GM18499 (cell line): ENCODE measurements around the gene PRKN.

Experiments
- ATAC-seq: cut with Tn5 transposase; IDR thresholded peaks from one replicate; pipeline ENCODE4 v1.9.1; 2021; ENCODE audit warnings: moderate number of reproducible peaks; ENCODE audit not compliant: insufficient read depth, unreplicated experiment

Gene PRKN

DNA sequence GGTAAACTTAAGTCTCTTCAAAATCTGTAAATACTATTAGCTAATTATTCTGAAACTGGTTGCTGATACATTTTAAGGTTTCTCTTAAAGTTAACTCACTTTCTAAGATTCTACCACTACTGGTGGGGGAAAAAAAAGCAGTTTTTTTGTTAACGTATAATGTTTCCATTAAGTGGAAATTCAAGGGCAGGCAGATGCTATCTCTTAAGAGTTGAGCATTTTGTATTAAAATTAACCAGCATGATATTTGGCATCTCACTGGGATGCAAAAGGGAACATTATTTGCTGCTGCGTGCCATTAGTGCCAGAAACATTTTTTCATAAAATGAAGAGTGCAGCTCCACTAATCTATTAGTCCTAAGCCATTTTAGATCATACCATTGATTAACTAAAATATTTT lies 246.2 kb downstream of the PRKN start:
- no peak for ATAC-seq

DNA sequence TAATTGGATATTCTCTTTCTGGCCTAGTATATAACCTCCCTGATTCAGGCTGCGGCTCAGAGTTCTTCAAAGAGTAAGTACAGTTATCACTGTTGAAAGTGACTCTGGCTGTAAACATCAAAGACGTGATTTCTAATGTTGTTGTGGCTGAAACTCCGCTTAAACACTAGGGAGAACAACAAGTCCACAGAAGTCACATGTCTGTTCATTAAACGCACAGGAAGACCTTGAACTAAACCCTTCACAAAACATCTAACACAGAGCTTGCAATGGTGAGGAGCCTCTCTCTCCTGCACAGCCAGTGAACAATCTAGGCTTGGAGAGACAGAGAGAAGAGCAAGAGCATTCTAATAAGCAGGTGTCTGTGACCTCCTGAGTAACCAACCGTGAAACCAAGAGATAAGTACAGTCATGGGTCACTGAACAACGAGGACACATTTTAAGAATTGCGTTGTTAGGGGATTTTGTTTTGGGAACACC lies 249.3 kb downstream of the PRKN start:
- ATAC-seq: no peak

DNA sequence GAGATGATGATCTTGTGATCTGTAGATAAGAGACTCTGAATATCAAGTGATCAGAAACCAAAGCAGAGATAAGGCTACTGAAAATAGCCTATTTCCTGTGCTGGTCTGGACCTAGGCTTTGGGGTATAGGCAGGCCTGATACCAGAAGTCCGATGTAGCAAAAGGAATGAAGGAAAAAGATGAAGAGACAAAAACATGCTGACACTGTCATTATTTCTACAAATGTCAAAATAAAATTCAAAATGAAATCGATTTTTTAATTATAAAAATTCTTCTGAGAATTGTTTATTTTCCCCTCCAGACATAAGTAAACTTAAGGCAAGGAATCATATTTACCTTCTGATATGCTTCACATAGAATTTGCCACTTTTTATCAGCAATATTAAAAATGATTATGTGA lies 252.8 kb downstream of the PRKN start:
- no peak for ATAC-seq

DNA sequence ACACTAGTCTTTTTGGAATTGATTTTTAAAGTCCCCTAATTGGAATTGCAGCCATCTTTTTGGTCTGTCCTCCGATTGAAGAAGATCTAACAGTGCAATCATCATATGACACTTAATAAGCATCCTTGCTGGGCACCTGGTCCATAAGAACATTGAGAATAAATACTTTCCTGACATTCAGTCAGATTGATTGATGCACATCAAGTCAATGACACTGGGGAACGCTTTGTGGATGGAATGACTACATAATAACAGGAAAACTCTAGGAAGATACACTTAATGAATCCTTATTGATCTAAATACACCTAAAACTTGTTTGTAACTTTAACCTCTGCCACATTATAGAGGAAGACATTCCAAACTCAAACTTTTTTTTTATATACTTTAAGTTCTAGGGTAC lies 255.7 kb downstream of the PRKN start:
- no peak for ATAC-seq

DNA sequence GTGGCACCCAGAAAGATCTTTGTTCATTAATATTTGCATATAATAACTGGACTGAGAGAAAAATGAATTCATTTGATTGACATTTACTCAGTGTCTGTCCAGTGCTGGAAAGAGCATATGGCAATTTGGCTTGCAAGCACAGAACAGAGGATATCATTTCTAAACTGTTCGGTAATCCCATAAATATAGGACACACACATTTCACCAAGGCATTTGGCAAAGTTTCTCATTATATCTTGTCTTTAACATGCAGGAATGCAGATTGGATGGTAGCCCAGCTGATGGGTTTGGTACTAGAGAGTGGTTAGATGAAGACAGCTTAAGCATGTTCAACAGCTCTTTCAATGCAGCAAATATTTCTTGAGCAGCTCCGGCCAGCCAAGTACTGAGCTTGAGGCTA lies 259.2 kb downstream of the PRKN start:
- no peak for ATAC-seq

DNA sequence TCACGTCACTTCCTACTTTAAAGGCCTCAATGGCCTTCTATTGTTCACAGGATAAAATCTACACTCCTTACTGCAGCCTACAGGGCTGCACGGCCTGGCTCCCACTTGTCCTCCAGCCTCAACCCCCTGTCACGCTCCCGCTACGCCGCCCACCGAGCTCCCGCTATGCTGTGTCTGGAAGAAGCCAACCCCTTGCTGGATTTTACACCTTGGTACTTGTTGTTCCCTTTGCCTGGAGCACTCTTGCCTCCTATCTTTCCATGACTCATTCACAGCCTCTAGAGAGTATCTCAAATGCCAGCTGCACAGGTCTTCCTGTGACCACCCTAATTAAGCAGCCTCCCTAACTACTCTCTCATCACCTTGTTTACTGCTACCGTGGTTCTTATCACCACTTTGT lies 259.9 kb downstream of the PRKN start:
- no peak for ATAC-seq

DNA sequence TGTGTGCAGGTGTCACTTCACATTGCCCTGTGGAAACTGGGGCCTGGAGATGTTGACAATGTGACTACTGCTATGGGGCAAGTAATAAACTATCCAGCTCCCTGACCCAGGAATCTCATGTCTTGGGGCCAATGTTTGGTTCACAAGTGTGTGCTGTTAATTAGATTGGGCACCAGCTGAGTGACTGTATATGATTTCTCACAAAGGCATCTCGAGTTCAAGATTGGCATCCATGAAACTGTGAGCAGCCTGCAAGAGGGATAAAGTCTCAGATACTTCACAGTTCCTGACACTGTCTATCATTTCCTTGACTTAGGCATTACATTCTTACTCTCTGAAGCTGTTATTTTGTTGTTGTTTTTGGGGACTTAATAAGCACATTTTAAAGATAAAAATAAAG lies 264.0 kb downstream of the PRKN start:
- no peak for ATAC-seq

DNA sequence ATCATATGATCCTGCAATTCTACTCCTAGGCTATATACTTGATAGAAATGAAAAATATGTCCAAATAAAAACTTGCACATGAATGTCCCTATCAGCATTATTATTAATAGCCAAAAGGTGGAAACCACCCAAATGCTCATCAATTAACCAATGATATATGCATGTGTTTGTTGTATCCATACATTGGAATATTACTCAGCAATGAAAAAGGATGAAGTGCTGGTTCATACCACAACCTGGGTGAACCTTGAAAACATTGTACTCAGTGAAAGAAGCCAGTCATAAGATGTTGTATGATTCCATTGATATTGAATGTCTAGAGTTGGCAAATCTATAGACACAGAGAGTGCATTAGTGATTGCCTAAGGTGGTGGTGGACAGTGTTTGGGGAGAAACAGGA lies 267.6 kb downstream of the PRKN start:
- ATAC-seq: no peak

DNA sequence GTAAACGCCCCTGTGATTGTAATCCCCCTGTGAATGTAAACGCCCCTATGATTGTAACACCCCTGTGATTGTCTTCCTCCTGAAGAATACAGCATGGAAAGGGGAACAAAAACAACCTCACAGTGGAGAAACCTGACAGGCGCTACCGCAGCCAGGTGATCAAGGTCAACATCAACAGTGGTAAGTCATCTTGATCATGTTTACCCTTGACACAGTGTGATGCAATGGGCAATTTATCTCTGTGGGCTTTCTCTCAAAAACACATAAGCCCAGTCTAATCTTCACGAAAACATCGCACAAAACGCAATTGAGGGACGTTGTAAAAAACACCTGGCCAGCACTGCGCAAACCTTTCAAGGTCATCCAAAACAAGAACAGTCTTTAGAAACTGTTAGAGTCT lies 277.2 kb downstream of the PRKN start:
- ATAC-seq: no peak

DNA sequence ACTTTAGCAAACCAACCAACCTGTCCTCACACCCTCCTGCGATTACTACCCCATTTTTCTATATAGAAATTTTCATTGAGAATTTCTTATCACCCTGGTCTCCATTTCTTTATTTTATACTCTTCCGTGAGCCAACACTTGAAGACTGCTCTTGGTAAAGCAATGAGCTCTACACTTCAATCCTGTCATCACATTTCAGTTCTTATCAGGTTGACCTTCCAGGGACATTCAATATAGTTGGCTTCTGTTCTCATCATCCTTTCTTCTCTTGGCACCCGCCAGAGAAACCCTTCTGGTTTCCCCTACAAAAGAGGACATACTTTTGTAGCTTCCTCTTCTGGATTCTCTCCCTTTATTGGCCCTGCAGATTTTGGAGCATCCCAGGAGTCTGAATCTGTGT lies 279.3 kb downstream of the PRKN start:
- ATAC-seq: no peak

DNA sequence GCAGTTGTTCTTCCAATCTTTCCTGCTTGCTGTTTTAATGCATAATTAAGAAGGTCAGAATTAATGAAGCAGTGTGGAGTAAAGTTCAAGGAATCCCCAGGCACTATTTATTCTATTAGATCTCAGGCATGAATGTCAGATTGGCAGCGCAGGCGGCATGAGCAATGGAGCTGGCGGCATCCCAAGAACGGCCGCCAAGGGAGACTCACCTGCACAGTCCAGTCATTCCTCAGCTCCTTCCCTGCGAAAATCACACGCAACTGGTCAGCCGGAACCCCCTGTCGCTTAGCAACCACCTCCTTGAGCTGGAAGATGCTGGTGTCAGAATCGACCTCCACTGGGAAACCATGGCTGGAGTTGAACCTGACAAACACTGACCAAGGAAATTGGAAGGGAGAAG lies 284.5 kb downstream of the PRKN start:
- ATAC-seq: no peak

DNA sequence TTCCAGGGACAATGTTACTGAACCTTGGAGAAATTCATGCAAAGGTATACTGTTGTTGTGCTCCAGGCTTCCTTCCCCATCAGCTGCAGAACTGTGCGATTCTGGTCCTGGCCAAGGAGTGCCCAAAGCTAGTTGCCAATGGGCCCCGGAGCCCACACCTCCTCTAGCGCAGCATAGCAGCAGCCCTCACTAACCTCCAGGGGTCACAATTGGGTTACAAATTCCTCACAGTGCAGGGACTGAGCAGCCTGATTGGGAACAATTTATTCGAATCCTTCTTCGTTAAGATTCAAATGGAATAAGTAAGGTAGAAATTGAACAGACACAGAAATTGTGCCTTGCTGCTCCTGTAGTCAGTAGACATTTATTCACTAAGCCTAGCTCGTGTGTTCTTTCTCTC lies 284.9 kb downstream of the PRKN start:
- ATAC-seq: no peak

DNA sequence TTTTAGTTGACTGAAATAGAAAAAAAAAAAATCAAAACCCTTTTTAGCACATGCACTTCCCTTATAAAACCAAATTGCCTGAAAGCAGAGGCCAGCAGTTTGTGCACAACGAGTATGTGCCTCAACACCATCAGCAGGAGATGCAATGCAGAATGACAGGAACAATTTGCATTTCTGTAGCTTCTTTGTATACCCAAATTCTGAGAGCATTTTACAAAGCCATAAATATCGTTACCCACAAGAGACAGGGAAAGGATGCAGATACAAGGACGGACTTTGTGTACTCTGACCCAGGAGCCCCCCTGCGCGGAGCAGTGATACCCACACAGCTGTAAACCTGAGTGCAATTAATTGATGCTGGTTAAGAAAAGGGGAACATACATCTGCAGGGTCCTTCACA lies 285.6 kb downstream of the PRKN start:
- ATAC-seq: no peak

DNA sequence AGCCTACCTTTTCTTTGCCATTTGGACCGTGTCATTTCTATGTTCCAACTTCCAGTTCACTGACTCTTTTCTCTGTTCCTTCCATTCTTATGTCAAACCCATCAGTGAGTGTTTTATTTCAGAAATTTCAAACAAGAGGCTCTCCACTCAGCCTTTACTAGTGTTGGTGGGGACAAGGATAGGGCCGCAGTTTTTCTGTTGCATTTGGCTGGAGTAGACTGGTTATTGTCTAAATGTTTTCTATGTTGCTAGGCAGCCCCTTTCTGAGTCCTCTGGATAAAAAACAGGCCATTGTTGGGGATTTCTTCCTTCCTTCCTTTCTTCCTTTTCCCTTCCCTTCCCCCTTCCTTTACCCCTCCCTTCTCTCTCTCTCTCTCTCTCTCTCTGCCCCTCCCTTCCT lies 288.6 kb downstream of the PRKN start:
- ATAC-seq: no peak

DNA sequence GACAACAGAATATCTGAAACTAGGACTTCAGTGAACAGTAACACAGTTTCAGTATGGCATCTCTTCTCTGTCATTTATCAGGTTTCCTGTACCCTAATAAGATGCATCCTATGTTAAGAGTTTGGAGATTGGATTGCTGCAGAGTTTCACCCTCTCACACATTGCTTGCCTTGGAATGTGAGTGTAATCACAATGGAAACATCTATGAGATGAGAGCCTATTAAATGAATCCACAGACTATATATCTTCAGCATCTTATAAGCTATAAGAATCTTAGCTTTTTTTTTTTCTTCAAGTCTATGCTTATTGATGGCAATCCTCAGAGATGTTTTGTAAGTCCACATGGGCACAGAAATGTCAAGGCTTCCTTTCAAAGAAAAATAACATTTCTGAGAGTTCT lies 292.5 kb downstream of the PRKN start:
- ATAC-seq: no peak

DNA sequence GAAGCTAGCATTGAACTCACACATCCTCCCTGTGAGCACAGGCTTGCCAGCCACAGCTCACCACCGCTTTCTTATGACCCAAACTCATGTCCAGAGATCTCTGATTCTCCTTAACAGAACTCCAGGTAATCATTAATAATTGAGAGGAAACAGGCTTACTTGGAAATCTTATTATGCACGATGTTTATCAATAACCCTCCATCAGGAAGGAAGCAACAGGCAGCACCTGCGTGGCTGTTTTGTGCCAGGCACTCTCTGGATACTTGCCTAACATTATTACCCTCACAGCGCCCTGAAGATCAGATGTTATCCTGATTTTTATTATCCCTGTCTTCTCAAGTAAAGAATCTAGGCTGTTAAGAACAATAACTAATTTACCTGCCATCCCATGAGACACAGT lies 306.6 kb downstream of the PRKN start:
- no peak for ATAC-seq

DNA sequence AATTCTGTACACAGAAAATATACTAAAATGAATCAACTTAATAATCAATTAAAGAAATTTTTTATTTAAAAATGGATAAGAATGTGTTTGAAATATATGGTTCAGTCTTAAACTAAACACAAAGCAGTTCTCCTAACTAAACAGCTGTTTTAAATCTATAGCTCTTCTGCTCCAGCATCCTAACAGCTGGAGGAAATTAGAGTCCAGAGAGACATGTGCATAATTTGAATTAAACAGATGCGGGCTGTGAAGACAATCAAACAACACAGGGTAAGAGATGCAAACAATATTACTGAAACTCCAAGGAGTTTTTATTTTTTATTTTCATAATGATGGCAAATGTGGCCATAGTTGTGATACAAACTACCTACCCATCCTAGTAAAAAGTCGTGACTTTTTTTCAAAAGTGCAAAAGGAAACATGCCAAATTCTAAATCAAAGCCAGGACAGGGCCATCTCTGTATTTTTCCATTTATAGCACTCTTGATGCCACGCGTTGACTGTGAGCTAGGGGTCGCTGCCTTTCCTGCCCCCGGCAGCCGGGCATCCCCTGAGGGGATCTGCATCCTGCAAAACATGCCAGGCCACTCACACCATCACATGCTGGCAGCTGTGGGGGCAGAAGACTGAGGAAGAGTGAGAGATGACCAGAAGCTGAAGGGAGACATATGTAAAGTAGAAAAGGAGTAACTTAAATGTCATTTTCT lies 310.6 kb downstream of the PRKN start:
- ATAC-seq: no peak

DNA sequence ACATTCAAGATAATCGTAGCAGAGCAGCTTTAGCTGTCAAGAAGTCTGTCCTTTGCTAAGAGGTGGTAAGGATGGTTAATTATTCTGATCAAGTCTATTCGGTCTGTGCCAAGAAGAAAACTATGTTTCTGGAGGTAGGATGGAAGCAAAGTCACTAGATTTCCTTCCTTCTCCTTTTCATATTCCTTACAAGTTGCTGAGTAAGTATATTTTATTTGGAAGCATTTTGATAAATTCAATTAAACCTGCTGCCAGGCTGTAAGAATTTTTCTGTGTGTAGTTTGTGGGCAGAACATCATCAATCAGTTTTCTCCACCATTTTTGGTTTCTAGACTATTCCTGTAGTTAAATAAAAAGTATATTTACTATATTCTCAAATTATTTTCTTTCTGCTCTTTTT lies 311.3 kb downstream of the PRKN start:
- no peak for ATAC-seq

DNA sequence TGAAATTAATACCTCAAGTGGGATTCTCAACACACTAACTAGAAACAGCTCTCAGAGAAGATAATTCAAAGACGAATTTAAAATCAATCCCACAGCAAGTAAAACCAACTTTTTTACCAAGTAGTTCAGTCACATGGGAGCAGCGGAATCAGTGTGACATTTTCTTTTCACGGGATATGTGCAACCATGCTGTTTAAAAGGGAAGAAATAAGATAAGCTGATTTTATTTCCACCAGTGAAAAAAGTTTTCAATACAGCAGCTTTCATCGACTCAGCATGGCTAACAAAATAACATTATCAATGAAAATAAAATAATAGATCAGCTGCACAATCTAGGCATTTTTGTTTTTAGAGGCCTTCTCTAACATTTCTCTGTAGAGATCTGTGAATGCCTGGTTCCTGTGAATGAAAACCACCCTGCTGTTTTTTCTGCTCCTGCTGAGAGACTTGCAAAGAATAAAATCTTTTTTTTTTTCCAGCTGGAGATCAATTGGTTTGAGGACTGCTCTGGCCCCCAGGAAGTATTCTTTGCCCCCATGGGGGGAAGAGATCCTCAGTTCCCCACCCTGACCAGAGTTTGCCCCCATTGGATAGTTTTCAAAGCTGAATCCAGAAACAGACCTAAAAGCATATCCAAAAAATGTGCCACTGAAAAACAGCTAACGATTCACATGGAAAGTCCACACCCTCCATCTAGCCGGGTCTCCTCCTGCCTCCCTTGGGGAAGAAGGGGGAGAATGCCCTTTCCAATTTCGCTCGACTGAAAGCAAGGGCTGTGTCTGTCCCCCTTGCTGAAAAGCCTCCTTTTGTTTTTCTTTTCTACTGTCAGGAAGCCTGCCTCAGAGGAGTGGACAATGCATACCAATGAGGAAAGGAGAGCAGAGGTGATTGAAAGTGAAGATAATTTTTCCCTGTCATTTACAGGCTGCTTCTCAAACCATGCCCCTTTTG lies 317.6 kb downstream of the PRKN start:
- ATAC-seq: no peak

DNA sequence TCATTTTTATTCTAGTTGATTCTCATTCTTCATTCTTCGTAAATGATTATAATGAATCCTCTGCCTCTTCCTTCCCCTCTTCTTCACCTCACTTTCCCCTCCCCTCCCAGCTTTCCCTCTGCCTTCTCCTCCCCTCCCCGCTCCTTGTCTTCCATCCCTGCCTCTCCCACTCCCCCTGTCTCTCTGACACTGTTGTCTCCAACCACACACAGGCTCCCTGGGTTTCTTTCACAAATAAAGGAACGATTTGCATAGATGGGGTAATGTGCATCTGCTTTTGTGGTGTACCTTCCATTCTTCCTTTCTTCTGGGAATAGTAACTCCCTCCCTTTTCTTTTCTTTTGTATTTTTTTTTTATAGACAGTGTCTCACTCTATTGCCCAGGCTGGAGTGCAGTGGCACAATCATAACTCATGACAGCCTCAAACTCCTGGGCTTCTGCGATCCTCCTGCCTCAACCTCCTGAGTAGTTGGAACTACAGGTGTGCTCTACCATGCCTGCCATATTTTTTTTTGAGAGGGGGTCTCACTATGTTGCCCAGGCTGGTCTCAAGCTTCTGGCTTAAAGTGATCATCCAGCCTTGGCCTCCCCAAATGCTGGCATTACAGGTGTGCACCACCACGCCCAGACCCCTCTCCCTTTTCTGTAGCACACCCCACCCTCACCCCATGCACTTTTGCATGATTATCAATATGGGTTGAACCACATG lies 318.6 kb downstream of the PRKN start:
- no peak for ATAC-seq

DNA sequence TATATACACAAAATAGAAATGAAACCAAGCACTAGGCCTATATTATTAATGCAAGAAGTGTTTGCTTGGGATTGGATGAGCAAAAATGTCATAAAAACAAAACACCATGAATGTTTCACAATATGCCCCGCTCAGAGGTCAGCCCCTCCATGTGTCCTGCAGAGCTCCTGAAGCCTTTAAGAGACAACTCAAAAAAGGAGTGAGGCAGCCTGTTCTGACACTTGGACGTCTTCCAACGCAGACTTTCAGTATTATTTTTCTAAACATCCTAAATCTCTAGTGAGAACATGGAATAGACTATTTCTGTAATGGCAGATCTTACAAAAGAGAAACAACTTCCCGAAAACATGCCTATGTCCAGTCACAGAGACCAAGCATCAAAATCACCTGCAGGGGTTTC lies 322.6 kb downstream of the PRKN start:
- ATAC-seq: no peak
